Measurements from ENCODE around the gene AP3M1.
"Not testable (repeated sequence)": the region's sequence is repeated elsewhere in the genome, so short reads cannot be mapped to it uniquely, and the experiment has no call there.

The AP3M1 gene

GRCh38 chr10:74150990-74151878 lies 606 bp upstream of the AP3M1 start, which contains the start of gene ADK:
Gene ADK, plus strand, starts transcription at chr10:74151221. Its CDS starts 58 bp downstream, at chr10:74151279.
- no peak for FAIRE-seq
- TF ChIP-seq CTCF (IDR thresholded peaks at IDR 0.05; ENCODE audit: insufficient read depth, missing control alignments): no peak
- peak; percentile 85 for DNase-seq (ENCODE audit: insufficient read length, low spot score)

GRCh38 chr10:74146980-74147379 lies 3.6 kb downstream of the AP3M1 start:
- DNase-seq (ENCODE audit: insufficient read length, low spot score); FAIRE-seq: not testable (repeated sequence)

- no peak for TF ChIP-seq CTCF (IDR thresholded peaks at IDR 0.05; ENCODE audit: insufficient read depth, missing control alignments)
- DNase-seq (ENCODE audit: insufficient read length, low spot score) (no peak), FAIRE-seq (no peak)
These were observed 5.5 kb downstream of the AP3M1 start for GRCh38 chr10:74145133-74145532.

GRCh38 chr10:74140553-74140952 lies 10.1 kb downstream of the AP3M1 start:
- DNase-seq (ENCODE audit: insufficient read length, low spot score) (no peak), FAIRE-seq (no peak)
- TF ChIP-seq CTCF (IDR thresholded peaks at IDR 0.05; ENCODE audit: insufficient read depth, missing control alignments): no peak

- FAIRE-seq (no peak), DNase-seq (ENCODE audit: insufficient read length, low spot score) (no peak)
- TF ChIP-seq CTCF (IDR thresholded peaks at IDR 0.05; ENCODE audit: insufficient read depth, missing control alignments): no peak
These were observed 10.6 kb downstream of the AP3M1 start for GRCh38 chr10:74139981-74140380.

GRCh38 chr10:74138596-74138995 lies 12.0 kb downstream of the AP3M1 start:
- not testable (repeated sequence) for FAIRE-seq; DNase-seq (ENCODE audit: insufficient read length, low spot score)

- FAIRE-seq (no peak), DNase-seq (ENCODE audit: insufficient read length, low spot score) (no peak)
- TF ChIP-seq CTCF (IDR thresholded peaks at IDR 0.05; ENCODE audit: insufficient read depth, missing control alignments): no peak
These were observed 12.6 kb downstream of the AP3M1 start for GRCh38 chr10:74137992-74138391.

- TF ChIP-seq CTCF (IDR thresholded peaks at IDR 0.05; ENCODE audit: insufficient read depth, missing control alignments): no peak
- FAIRE-seq (no peak), DNase-seq (ENCODE audit: insufficient read length, low spot score) (no peak)
These were observed 15.2 kb downstream of the AP3M1 start for GRCh38 chr10:74135452-74135851.
